ENCODE data around the gene WDR86. TPM values are rescaled to one million over a fixed set of nuclear protein-coding genes. Genes with fewer than 3 reads are reported as not detected.
A peak's percentile ranks its signal among the peaks of the same experiment; 100 is the strongest.

Gene WDR86
- total RNA-seq, 1 donor from 2014 or later = 19.4 TPM

GRCh38 chr7:151454932-151455530, 45.2 kb upstream of the WDR86 start:
- peak in 1 of 2 donors; percentile 88 for DNase-seq (ENCODE audit: extremely low spot score in 2 of 2)
- intact Hi-C loops (cut with DNase I) = no loop called here
- no peak overlapping the region for H3K27ac ChIP-seq
- no peaks in the 10 kb centered on the region for H3K9me3 ChIP-seq
- TF ChIP-seq CTCF (IDR thresholded peaks at IDR 0.05) (no peak), POLR2A (IDR thresholded peaks at IDR 0.05) (no peak), POLR2AphosphoS5 (IDR thresholded peaks at IDR 0.05; ENCODE audit: insufficient read depth in 1 of 2, low read depth in 1 of 2) (no peak)
- H3K4me3 ChIP-seq = no peak overlapping the region
- H3K27me3 ChIP-seq = no peaks in the 10 kb centered on the region
- no peaks in the 10 kb centered on the region for H3K36me3 ChIP-seq
- H3K4me1 ChIP-seq = peaks cover 11% of the 10 kb centered on the region

- Histone ChIP-seq H3K27ac (no peak overlapping the region), H3K27me3 (no peaks in the 10 kb centered on the region), H3K9me3 (no peaks in the 10 kb centered on the region), H3K36me3 (no peaks in the 10 kb centered on the region), H3K4me1 (peaks cover 4% of the 10 kb centered on the region), H3K4me3 (no peak overlapping the region)
- TF ChIP-seq POLR2AphosphoS5 (IDR thresholded peaks at IDR 0.05; ENCODE audit: insufficient read depth in 1 of 2, low read depth in 1 of 2) = no peak
- TF ChIP-seq CTCF (IDR thresholded peaks at IDR 0.05) = no peak
- no peak for TF ChIP-seq POLR2A (IDR thresholded peaks at IDR 0.05)
- intact Hi-C loops (cut with DNase I) = no loop called here
- no peak for DNase-seq (ENCODE audit: extremely low spot score in 2 of 2)
Observed at GRCh38 chr7:151454305-151454704, 44.5 kb upstream of the WDR86 start.

GRCh38 chr7:151453326-151453791, 43.5 kb upstream of the WDR86 start:
- Histone ChIP-seq H3K4me3 (no peak overlapping the region), H3K4me1 (peaks cover 6% of the 10 kb centered on the region), H3K27ac (no peak overlapping the region), H3K27me3 (no peaks in the 10 kb centered on the region), H3K9me3 (no peaks in the 10 kb centered on the region), H3K36me3 (no peaks in the 10 kb centered on the region)
- no peak for DNase-seq (ENCODE audit: extremely low spot score in 2 of 2)
- intact Hi-C loops (cut with DNase I) = no loop called here
- no peak for TF ChIP-seq POLR2AphosphoS5 (IDR thresholded peaks at IDR 0.05; ENCODE audit: insufficient read depth in 1 of 2, low read depth in 1 of 2)
- TF ChIP-seq CTCF (IDR thresholded peaks at IDR 0.05) = no peak
- no peak for TF ChIP-seq POLR2A (IDR thresholded peaks at IDR 0.05)

- Histone ChIP-seq H3K27me3 (no peaks in the 10 kb centered on the region), H3K36me3 (no peaks in the 10 kb centered on the region), H3K9me3 (no peaks in the 10 kb centered on the region), H3K4me1 (peaks cover 12% of the 10 kb centered on the region), H3K27ac (no peak overlapping the region), H3K4me3 (no peak overlapping the region)
- DNase-seq (ENCODE audit: extremely low spot score in 2 of 2) = no peak
- no peak for TF ChIP-seq POLR2AphosphoS5 (IDR thresholded peaks at IDR 0.05; ENCODE audit: insufficient read depth in 1 of 2, low read depth in 1 of 2)
- intact Hi-C loops (cut with DNase I) = no loop called here
Observed at GRCh38 chr7:151452680-151453325, 43.0 kb upstream of the WDR86 start.

GRCh38 chr7:151451626-151452571, 42.1 kb upstream of the WDR86 start:
- DNase-seq (ENCODE audit: extremely low spot score in 2 of 2) = no peak
- Histone ChIP-seq H3K27me3 (no peaks in the 10 kb centered on the region), H3K27ac (no peak overlapping the region), H3K4me1 (peaks cover 12% of the 10 kb centered on the region), H3K9me3 (no peaks in the 10 kb centered on the region), H3K36me3 (no peaks in the 10 kb centered on the region), H3K4me3 (no peak overlapping the region)
- TF ChIP-seq POLR2A (IDR thresholded peaks at IDR 0.05) (no peak), POLR2AphosphoS5 (IDR thresholded peaks at IDR 0.05; ENCODE audit: insufficient read depth in 1 of 2, low read depth in 1 of 2) (no peak), CTCF (IDR thresholded peaks at IDR 0.05) (no peak)
- intact Hi-C loops (cut with DNase I) = no loop called here

Measured in vagina (tissue), 2 donors.